AG09319 (cell line): ENCODE data around the gene PLK5.
"Not testable (repeated sequence)": the region's sequence is repeated elsewhere in the genome, so short reads cannot be mapped to it uniquely, and the experiment has no call there.

ENCODE experiments used
- DNase-seq: peaks from one replicate; pipeline ENCODE4 v3.0.0-alpha.2; 2010; ENCODE audit warnings: low read depth; ENCODE audit errors: extremely low read depth
- TF ChIP-seq, protein P1 (sequence below): IDR thresholded peaks from 2 replicates; pipeline ENCODE4 v1.5.1; 2011; ENCODE audit warnings: low read depth, mild to moderate bottlenecking, inconsistent platforms, low read length, moderate library complexity

Gene PLK5, protein sequence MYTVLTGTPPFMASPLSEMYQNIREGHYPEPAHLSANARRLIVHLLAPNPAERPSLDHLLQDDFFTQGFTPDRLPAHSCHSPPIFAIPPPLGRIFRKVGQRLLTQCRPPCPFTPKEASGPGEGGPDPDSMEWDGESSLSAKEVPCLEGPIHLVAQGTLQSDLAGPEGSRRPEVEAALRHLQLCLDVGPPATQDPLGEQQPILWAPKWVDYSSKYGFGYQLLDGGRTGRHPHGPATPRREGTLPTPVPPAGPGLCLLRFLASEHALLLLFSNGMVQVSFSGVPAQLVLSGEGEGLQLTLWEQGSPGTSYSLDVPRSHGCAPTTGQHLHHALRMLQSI

GRCh38 chr19:1523412-1524286 lies at the start of gene PLK5:
TSS of gene PLK5 (plus strand) at chr19:1524077. CDS start at chr19:1526997, 2,920 bp downstream.
- TF ChIP-seq, protein P1, sequence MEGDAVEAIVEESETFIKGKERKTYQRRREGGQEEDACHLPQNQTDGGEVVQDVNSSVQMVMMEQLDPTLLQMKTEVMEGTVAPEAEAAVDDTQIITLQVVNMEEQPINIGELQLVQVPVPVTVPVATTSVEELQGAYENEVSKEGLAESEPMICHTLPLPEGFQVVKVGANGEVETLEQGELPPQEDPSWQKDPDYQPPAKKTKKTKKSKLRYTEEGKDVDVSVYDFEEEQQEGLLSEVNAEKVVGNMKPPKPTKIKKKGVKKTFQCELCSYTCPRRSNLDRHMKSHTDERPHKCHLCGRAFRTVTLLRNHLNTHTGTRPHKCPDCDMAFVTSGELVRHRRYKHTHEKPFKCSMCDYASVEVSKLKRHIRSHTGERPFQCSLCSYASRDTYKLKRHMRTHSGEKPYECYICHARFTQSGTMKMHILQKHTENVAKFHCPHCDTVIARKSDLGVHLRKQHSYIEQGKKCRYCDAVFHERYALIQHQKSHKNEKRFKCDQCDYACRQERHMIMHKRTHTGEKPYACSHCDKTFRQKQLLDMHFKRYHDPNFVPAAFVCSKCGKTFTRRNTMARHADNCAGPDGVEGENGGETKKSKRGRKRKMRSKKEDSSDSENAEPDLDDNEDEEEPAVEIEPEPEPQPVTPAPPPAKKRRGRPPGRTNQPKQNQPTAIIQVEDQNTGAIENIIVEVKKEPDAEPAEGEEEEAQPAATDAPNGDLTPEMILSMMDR: no peak
- no peak for DNase-seq

GRCh38 chr19:1474765-1475351 lies 49.0 kb upstream of the PLK5 start:
- DNase-seq: no peak

GRCh38 chr19:1475751-1476437 lies 48.0 kb upstream of the PLK5 start:
- no peak for DNase-seq

More at GRCh38 chr19:1474765-1475351, 49.0 kb upstream of the PLK5 start:
- TF ChIP-seq, protein P1: no peak

GRCh38 chr19:1477056-1477455 lies 46.8 kb upstream of the PLK5 start:
- DNase-seq: not testable (repeated sequence)

More at GRCh38 chr19:1475751-1476437, 48.0 kb upstream of the PLK5 start:
- TF ChIP-seq, protein P1: no peak

DNA sequence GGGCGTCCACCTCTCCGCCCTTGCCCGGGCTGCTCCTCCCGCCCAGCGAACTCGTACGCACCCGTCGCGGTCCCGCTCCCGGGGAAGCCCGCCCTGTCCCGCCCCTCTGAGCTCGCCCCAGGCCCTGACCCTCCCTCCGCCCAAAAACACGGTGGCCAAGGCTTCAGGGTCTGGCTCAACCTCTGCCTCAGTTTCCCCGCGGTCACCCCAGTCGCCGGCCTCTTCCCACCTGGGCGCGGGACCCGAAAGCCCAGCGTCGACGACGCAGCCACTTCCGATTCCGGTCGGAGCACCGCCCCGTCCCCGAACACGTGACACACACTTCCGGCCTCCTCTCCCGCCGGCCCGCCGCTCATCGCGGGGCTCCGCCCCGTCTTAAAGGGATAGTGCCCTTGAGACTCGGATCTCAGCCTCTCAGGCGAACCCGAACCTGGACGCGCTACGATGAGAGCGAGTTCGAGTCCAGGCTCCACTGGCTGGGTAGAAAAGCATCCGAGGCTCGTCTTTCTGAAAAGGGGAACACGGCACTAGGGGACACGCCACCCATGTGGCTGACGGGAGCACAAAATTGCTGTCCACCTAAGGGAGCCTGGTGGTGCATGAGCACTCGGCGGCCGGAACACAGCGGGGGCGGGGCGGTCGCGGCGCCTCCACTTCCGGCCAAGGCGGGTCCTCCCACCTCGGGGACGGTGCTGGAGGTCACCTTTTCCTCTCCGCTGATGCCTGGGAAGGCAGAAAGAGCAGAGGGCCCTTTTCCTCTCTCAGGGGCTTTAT lies 44.8 kb upstream of the PLK5 start, which contains the start of gene C19orf25:
Gene C19orf25 (minus strand): TSS at position 282 of the 774 bp plus-strand sequence. CDS start 312 bp downstream, outside the sequence.
- TF ChIP-seq, protein P1: no peak
- peak; percentile 76 for DNase-seq

DNA sequence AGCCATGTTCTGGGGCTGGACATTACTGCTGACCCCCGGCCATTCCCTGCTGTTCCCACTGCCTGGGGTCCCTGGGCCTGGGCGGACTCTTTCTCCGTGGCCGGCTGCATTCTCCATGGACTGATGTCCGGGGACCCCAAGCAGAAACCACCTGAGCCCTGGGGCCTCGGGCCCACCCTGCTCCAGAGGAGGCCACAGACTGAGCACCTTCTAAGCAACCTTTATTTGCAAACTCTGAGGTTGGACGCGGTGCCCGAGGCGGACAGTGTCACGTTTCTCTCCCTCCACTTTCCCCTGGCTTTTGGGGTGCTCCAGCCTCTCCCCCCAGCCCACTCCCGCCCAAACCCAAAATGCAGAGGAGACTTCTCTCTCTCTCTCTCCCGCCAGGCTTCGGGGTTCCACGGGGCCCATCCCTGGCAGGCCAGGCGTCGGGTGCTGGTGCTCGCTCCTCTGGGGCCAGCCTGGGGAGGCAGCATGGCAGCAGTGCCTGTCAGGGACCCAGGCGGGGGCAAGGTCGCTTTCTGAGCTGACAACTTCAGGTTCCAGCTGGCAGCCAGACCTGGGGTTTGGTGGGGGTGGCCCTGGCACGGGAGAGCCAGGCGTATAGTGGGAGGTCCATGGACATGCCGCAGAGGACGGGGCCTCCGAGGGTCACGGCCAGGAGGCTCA lies 42.5 kb upstream of the PLK5 start:
- DNase-seq: no peak
- TF ChIP-seq, protein P1: no peak
